Measurements from ENCODE around the gene MAOB. TPM values are rescaled to one million over a fixed set of nuclear protein-coding genes. Genes with fewer than 3 reads are reported as not detected.

MAOB gene
- total RNA-seq, 2 donors from 2014 or later, result 24.6 to 40.6 TPM

DNA sequence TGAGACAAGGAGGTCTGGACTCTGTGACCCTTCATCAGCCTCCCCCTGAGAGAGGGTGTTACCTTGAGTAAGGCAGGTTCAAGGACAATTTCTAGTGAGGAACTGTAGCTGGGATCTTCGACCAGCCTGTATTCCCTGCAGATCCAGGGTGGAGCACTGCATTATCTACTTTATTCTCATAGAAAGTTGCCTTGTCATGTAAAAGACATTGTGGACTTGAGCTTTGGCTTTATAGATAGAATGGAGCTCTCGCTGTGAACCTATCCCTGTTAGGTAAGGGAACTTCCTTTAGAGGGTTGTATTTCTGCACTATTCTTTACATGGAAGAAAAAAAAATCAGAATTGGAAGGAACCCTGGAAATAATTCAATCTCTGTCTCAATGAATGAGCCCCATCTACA, 134.8 kb downstream of the MAOB start:
- ATAC-seq (ENCODE audit: insufficient number of reproducible peaks, low FRiP score, low read depth) (no peak), DNase-seq (ENCODE audit: low spot score) (no peak)
- no peaks in the 10 kb centered on the region for H3K9me3 ChIP-seq
- no peak overlapping the region for H3K4me3 ChIP-seq
- TF ChIP-seq, protein P1, sequence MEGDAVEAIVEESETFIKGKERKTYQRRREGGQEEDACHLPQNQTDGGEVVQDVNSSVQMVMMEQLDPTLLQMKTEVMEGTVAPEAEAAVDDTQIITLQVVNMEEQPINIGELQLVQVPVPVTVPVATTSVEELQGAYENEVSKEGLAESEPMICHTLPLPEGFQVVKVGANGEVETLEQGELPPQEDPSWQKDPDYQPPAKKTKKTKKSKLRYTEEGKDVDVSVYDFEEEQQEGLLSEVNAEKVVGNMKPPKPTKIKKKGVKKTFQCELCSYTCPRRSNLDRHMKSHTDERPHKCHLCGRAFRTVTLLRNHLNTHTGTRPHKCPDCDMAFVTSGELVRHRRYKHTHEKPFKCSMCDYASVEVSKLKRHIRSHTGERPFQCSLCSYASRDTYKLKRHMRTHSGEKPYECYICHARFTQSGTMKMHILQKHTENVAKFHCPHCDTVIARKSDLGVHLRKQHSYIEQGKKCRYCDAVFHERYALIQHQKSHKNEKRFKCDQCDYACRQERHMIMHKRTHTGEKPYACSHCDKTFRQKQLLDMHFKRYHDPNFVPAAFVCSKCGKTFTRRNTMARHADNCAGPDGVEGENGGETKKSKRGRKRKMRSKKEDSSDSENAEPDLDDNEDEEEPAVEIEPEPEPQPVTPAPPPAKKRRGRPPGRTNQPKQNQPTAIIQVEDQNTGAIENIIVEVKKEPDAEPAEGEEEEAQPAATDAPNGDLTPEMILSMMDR (IDR thresholded peaks at IDR 0.05), result no peak
- peaks cover 11% of the 10 kb centered on the region for H3K36me3 ChIP-seq
- H3K27ac ChIP-seq, result no peak overlapping the region
- peaks cover 0 to 3% of the 10 kb centered on the region in 2 donors for H3K4me1 ChIP-seq (ENCODE audit: control insufficient read depth in 1 of 2, low read depth in 2 of 2)
- H3K27me3 ChIP-seq (replicated peaks; ENCODE audit: insufficient read depth), result no peaks in the 10 kb centered on the region

DNA sequence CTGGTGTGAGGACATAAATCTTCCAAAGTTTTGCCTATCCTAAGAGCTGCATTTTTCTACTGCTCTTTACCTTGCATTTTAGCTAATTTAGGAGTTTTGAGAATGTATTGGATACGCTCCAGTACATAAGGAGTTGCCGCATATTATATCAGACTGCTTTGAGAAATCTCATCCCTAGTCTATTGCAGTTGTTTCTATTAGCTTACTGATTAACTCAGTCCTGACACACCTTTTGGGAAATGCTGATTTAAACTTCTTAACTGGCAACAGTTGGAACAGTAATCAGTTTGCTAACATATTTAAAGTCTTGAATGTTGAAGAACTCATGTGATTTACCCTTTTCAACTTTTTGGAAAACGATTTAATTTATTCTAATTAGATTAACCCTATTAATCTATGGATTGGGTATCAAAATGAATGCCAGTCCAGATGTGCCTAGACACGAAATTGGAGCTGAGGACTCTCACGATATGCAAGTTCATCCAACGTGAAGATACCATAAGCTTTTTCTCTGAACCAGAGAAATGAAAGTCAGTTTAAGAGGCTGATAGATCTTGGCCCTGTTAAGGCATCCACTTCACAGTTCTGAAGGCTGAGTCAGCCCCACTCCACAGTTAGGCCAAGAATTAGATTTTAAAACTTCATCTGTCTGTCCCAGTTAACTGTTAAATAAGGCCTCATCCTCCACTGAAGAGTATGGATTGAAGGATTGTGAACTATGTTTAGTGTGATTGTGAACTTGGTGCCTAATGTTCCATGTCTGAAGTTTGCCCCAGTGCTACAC, 136.1 kb downstream of the MAOB start:
- no peak for ATAC-seq (ENCODE audit: insufficient number of reproducible peaks, low FRiP score, low read depth)
- DNase-seq (ENCODE audit: low spot score), result no peak
- no peaks in the 10 kb centered on the region for H3K9me3 ChIP-seq
- no peaks in the 10 kb centered on the region for H3K27me3 ChIP-seq (replicated peaks; ENCODE audit: insufficient read depth)
- peaks cover 11% of the 10 kb centered on the region for H3K36me3 ChIP-seq
- H3K4me1 ChIP-seq (ENCODE audit: control insufficient read depth in 1 of 2, low read depth in 2 of 2), result peaks cover 0 to 15% of the 10 kb centered on the region in 2 donors
- TF ChIP-seq, protein P1 (IDR thresholded peaks at IDR 0.05), result no peak
- no peak overlapping the region for H3K27ac ChIP-seq
- no peak overlapping the region for H3K4me3 ChIP-seq

DNA sequence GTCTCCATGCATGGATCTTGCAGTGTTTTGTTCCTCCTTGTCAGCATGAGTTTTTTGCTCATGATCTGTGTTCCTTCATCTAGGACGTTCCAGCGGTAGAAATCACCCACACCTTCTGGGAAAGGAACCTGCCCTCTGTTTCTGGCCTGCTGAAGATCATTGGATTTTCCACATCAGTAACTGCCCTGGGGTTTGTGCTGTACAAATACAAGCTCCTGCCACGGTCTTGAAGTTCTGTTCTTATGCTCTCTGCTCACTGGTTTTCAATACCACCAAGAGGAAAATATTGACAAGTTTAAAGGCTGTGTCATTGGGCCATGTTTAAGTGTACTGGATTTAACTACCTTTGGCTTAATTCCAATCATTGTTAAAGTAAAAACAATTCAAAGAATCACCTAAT, 138.0 kb downstream of the MAOB start:
- Histone ChIP-seq H3K4me3 (no peak overlapping the region), H3K9me3 (no peaks in the 10 kb centered on the region), H3K36me3 (peaks cover 11% of the 10 kb centered on the region), H3K27me3 (replicated peaks; ENCODE audit: insufficient read depth) (no peaks in the 10 kb centered on the region), H3K4me1 (ENCODE audit: control insufficient read depth in 1 of 2, low read depth in 2 of 2) (peaks cover 0 to 16% of the 10 kb centered on the region in 2 donors), H3K27ac (no peak overlapping the region)
- ATAC-seq (ENCODE audit: insufficient number of reproducible peaks, low FRiP score, low read depth), result no peak
- no peak for DNase-seq (ENCODE audit: low spot score)
- TF ChIP-seq, protein P1 (IDR thresholded peaks at IDR 0.05), result no peak

DNA sequence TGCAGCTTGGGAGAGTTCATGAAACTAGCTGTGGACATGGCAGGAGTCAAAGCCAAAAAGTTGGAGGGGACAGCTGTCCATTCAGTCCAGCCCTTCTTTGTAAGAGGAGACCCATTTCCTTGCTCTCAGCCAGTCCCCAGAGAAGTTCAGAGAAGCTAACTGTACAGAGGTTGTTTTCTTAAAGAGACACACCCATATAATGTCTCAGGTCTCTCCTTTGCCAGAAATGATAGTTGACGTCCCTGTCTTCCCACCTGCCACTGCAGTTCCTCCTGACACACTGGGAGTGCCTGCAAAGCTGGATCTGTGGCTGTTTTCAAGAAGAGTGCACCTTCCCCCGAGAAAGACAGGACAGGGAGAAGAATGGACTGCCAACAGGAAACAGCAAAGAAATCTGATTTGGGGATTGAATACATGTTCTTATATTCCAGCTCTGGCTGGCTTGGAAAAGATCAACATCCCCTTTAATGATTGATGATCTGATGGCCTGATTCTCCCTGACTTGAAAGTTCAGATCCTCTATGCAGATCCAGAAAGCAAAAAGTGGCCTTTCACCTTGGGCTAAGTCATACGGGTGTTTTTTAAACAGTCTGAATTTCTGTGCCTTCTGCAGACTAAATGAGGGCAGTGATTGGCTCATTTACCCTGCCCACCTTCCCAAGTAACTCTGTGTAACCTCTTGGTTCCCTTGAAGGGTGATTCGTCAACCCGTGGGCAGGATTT, 139.0 kb downstream of the MAOB start:
- Histone ChIP-seq H3K4me3 (no peak overlapping the region), H3K36me3 (peaks cover 11% of the 10 kb centered on the region), H3K27ac (no peak overlapping the region), H3K9me3 (no peaks in the 10 kb centered on the region), H3K27me3 (replicated peaks; ENCODE audit: insufficient read depth) (no peaks in the 10 kb centered on the region), H3K4me1 (ENCODE audit: control insufficient read depth in 1 of 2, low read depth in 2 of 2) (peaks cover 0 to 16% of the 10 kb centered on the region in 2 donors)
- DNase-seq (ENCODE audit: low spot score), result no peak
- TF ChIP-seq, protein P1 (IDR thresholded peaks at IDR 0.05), result no peak
- no peak for ATAC-seq (ENCODE audit: insufficient number of reproducible peaks, low FRiP score, low read depth)

DNA sequence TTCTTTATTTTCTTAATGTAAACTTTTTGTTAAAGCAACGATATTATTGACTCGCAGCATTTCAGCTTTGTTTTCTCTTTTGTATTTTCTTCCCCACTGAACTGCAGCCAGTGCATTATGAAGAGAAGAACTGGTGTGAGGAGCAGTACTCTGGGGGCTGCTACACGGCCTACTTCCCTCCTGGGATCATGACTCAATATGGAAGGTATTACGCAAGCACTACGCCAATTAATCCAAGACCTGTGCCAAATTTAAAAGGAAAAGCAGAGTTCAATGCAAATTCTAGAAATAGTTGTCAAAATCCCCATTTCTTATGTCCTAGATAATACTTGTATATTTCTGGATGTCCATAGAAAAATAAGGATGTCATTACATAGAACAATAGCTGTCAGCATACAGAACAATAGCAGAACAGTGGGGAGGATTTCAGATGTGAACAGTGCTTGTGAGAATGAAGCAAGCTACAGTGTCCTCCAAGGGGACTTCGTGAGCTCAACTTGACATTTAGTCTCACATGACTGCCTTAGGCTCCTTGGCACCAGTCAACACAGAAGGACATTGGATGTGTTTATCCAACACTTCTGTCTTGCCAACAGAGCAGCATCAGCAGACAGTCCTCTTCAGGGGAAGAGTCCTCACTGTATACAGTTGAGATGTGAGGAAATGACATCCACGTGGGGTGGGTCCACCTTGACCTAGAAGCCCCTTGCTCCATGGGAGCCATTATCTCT, 140.2 kb downstream of the MAOB start:
- Histone ChIP-seq H3K27ac (no peak overlapping the region), H3K9me3 (no peaks in the 10 kb centered on the region), H3K4me1 (ENCODE audit: control insufficient read depth in 1 of 2, low read depth in 2 of 2) (peaks cover 0 to 16% of the 10 kb centered on the region in 2 donors), H3K4me3 (no peak overlapping the region), H3K27me3 (replicated peaks; ENCODE audit: insufficient read depth) (no peaks in the 10 kb centered on the region), H3K36me3 (peaks cover 11% of the 10 kb centered on the region)
- no peak for DNase-seq (ENCODE audit: low spot score)
- ATAC-seq (ENCODE audit: insufficient number of reproducible peaks, low FRiP score, low read depth), result no peak
- TF ChIP-seq, protein P1 (IDR thresholded peaks at IDR 0.05), result no peak
